ENCODE data around the gene DNTT.

- TF ChIP-seq, protein P1, sequence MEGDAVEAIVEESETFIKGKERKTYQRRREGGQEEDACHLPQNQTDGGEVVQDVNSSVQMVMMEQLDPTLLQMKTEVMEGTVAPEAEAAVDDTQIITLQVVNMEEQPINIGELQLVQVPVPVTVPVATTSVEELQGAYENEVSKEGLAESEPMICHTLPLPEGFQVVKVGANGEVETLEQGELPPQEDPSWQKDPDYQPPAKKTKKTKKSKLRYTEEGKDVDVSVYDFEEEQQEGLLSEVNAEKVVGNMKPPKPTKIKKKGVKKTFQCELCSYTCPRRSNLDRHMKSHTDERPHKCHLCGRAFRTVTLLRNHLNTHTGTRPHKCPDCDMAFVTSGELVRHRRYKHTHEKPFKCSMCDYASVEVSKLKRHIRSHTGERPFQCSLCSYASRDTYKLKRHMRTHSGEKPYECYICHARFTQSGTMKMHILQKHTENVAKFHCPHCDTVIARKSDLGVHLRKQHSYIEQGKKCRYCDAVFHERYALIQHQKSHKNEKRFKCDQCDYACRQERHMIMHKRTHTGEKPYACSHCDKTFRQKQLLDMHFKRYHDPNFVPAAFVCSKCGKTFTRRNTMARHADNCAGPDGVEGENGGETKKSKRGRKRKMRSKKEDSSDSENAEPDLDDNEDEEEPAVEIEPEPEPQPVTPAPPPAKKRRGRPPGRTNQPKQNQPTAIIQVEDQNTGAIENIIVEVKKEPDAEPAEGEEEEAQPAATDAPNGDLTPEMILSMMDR (optimal IDR thresholded peaks at IDR 0.05 in 1 of 3, IDR thresholded peaks at IDR 0.05 in 1 of 3, conservative IDR thresholded peaks at IDR 0.05 in 1 of 3; ENCODE audit: extremely low read depth in 1 of 3, insufficient read depth in 2 of 3, low read length in 3 of 3), result no peak
- no peak for TF ChIP-seq EZH2 (IDR thresholded peaks at IDR 0.05; ENCODE audit: low read length)
Observed at GRCh38 chr10:96377816-96378294, 73.6 kb downstream of the DNTT start.
